ENCODE results near the gene ZNF385D. TPM values are rescaled to one million over a fixed set of nuclear protein-coding genes. Genes with fewer than 3 reads are reported as not detected.

ZNF385D gene
- total RNA-seq, 4 donors from 2014 or later: 0.49 to 2.2 (median 1.5) TPM

DNA sequence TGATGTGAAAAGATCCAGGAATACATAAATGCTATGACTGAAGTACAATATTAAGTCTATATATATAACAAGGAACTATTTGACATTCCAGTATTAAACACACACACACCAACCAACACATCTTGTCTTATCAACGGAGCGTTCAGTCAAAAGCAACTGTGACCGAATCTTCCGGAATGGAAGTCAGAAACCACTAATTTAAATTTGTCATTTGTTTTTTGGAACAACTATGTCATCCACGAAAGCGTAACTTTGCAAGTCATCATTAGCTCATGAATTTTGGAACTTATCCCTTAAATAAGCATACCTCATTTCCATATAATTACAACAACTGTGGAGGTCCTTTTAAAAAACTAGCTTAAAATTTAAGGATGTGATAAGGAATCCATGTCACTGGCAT, 5.0 kb downstream of the ZNF385D start:
- 66 to 68% methylated on average over 6 of the region's 6 CpGs for WGBS, 2 donors
- Histone ChIP-seq H3K27ac (no peak overlapping the region), H3K9me3 (no peaks in the 10 kb centered on the region), H3K27me3 (no peaks in the 10 kb centered on the region), H3K4me1 (peaks cover 10 to 22% of the 10 kb centered on the region in 2 donors), H3K4me3 (replicated peaks in 1 of 3) (no peak overlapping the region), H3K36me3 (no peaks in the 10 kb centered on the region)
- TF ChIP-seq, protein P1, sequence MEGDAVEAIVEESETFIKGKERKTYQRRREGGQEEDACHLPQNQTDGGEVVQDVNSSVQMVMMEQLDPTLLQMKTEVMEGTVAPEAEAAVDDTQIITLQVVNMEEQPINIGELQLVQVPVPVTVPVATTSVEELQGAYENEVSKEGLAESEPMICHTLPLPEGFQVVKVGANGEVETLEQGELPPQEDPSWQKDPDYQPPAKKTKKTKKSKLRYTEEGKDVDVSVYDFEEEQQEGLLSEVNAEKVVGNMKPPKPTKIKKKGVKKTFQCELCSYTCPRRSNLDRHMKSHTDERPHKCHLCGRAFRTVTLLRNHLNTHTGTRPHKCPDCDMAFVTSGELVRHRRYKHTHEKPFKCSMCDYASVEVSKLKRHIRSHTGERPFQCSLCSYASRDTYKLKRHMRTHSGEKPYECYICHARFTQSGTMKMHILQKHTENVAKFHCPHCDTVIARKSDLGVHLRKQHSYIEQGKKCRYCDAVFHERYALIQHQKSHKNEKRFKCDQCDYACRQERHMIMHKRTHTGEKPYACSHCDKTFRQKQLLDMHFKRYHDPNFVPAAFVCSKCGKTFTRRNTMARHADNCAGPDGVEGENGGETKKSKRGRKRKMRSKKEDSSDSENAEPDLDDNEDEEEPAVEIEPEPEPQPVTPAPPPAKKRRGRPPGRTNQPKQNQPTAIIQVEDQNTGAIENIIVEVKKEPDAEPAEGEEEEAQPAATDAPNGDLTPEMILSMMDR (IDR thresholded peaks at IDR 0.05): no peak
- no peak for TF ChIP-seq POLR2A (IDR thresholded peaks at IDR 0.05)
- no peak for DNase-seq
- intact Hi-C loops (cut with DNase I): no loop called here

DNA sequence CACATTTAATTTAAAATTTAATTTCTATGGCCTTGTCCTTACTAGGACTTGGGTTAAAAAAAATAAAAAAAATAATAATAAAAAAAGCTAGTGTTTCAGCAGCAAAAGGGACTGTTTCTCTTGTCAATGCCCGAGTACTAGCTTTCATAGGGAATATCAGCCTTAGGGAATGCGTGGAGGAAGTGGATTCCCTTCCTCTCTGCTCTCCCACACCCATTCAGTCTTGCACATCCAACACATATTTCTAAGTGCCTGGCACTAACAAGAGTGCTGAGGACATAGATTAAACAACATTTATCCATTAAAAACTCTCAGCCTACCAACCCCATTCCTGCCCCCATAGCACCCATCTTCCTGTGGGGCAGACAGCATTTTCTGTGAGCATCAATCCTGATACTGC, 6.2 kb downstream of the ZNF385D start:
- Histone ChIP-seq H3K4me1 (peaks cover 0 to 11% of the 10 kb centered on the region in 2 donors), H3K27me3 (no peaks in the 10 kb centered on the region), H3K27ac (no peak overlapping the region), H3K4me3 (replicated peaks in 1 of 3) (no peak overlapping the region), H3K36me3 (no peaks in the 10 kb centered on the region), H3K9me3 (no peaks in the 10 kb centered on the region)
- TF ChIP-seq POLR2A (IDR thresholded peaks at IDR 0.05): no peak
- TF ChIP-seq, protein P1 (IDR thresholded peaks at IDR 0.05): no peak
- intact Hi-C loops (cut with DNase I): no loop called here
- no peak for DNase-seq
- 70 to 76% methylated on average over 2 of the region's 2 CpGs for WGBS, 2 donors

DNA sequence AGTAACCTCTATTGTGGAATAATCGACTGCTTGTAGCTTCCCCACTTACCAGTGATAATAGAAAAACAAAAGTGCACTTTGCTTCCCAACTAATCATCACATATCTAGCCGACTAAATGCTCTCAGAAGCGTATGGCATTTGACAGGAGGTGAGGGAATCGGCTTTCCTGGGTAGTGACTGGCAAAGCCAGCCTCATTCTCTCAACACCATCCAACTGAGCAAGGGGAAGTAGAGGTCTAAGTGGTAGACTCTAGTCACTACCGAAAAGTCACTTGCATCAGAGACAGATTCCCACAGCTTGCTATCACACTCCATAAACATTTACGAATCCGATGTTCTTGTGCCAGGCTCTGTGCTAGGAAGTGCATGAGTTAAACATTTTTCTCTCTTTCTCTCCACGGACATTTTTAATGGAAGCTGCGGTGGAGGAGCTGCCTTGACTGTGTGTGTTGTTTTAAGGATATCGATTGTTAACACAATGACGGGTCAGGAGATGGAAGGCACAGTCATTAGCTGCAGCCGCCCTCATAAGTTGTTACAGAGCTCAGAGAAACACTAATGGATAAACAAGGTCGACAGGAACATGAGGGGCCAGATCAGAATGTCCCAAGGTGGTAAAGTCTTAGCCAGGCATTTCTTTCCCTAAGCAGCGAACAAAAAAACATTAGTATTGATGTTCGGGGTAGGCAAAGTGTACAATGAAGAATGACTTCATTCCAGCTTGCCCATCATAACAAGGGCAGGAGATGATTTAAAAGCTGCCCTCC, 11.9 kb downstream of the ZNF385D start:
- no peaks in the 10 kb centered on the region for H3K9me3 ChIP-seq
- intact Hi-C loops (cut with DNase I): no loop called here
- TF ChIP-seq, protein P1 (IDR thresholded peaks at IDR 0.05): no peak
- no peak for TF ChIP-seq POLR2A (IDR thresholded peaks at IDR 0.05)
- no peaks in the 10 kb centered on the region for H3K36me3 ChIP-seq
- H3K27ac ChIP-seq: no peak overlapping the region
- no peak overlapping the region for H3K4me3 ChIP-seq (replicated peaks in 1 of 3)
- 64 to 70% methylated on average over 15 of the region's 15 CpGs for WGBS, 2 donors
- H3K4me1 ChIP-seq: no peaks in the 10 kb centered on the region
- no peak for DNase-seq
- no peaks in the 10 kb centered on the region for H3K27me3 ChIP-seq

DNA sequence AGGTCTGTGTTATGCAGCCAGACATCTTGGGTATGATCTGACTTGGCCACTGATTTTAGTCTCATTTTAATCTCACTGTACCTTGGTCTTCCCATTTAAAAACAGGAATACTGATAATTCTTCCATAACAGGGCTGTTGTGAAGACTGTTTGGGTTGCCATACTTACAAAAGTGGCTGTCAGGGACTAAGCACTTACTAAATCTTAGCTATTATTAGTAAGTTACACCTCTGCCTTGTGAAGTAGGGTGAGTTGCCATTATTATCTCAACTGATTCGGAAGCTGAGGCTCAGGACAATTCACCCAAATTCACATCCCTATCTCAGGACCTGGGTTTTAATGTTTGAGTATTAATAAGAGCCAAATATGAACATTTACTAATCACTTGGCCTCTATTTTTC, 12.7 kb downstream of the ZNF385D start:
- 100% methylated on average over 1 of the region's 1 CpG for WGBS, 2 donors
- H3K4me1 ChIP-seq: no peaks in the 10 kb centered on the region
- TF ChIP-seq, protein P1 (IDR thresholded peaks at IDR 0.05): no peak
- no peak for TF ChIP-seq POLR2A (IDR thresholded peaks at IDR 0.05)

DNA sequence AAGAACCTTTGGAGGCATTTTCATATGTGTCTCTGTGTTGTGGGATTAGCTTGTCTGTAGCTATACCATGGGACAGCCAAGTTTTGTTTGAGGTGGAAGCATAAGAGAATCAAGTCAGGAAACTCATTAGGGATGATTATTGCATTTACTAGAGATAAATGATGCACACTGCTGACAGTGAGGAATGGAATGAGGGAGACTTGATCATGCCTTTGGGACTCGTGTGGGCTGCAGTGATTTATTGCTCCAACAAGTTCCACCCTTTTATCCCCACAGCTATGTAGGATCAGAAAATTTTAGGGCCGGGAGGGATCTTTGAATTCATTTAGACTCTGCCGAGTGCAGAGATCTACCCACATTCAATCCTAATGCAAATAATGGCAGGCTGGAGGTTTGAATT, 16.3 kb downstream of the ZNF385D start:
- Histone ChIP-seq H3K27me3 (no peaks in the 10 kb centered on the region), H3K4me3 (replicated peaks in 1 of 3) (no peak overlapping the region), H3K36me3 (no peaks in the 10 kb centered on the region), H3K4me1 (no peaks in the 10 kb centered on the region), H3K9me3 (no peaks in the 10 kb centered on the region), H3K27ac (no peak overlapping the region)
- 84 to 94% methylated on average over 3 of the region's 3 CpGs for WGBS, 2 donors
- intact Hi-C loops (cut with DNase I): no loop called here
- no peak for TF ChIP-seq POLR2A (IDR thresholded peaks at IDR 0.05)
- TF ChIP-seq, protein P1 (IDR thresholded peaks at IDR 0.05): no peak
- DNase-seq: no peak

More for the DNA sequence above, 12.7 kb downstream of the ZNF385D start:
- intact Hi-C loops (cut with DNase I): no loop called here
- H3K4me3 ChIP-seq (replicated peaks in 1 of 3): no peak overlapping the region
- H3K36me3 ChIP-seq: no peaks in the 10 kb centered on the region
- H3K27ac ChIP-seq: no peak overlapping the region
- no peak for DNase-seq
- no peaks in the 10 kb centered on the region for H3K27me3 ChIP-seq
- no peaks in the 10 kb centered on the region for H3K9me3 ChIP-seq

Data from thyroid gland (tissue), 4 donors.